Vagina (tissue), 2 donors: ENCODE measurements around the gene SUGCT. TPM values are rescaled to one million over a fixed set of nuclear protein-coding genes. Genes with fewer than 3 reads are reported as not detected.

Source experiments
- DNase-seq, 2 donors: peaks; one replicate each; pipeline ENCODE4 v3.0.0-alpha.2; 2017; ENCODE audit errors: extremely low spot score in 2 of 2
- H3K27ac ChIP-seq: fragments of 200-600 bp; sonication (generic); one replicate; pipeline ENCODE4 v1.5.1; 2019
- H3K27me3 ChIP-seq: fragments of 200-600 bp; sonication (generic); one replicate; pipeline ENCODE4 v1.5.1; 2019
- H3K36me3 ChIP-seq, 2 donors: fragments of 200-600 bp; sonication (generic); one replicate each; pipeline ENCODE4 v1.5.1; 2017 to 2019
- H3K4me1 ChIP-seq: fragments of 200-600 bp; sonication (generic); one replicate; pipeline ENCODE4 v1.5.1; 2019
- H3K4me3 ChIP-seq, 2 donors: fragments of 200-600 bp; sonication (generic); 1 replicate in 1 of 2; 2 replicates in 1 of 2; pipeline ENCODE4 v1.5.1; 2016 to 2019
- H3K9me3 ChIP-seq: fragments of 200-600 bp; sonication (generic); one replicate; pipeline ENCODE4 v1.5.1; 2019
- CTCF ChIP-seq, 3 experiments: fragments of 450-650 bp in 2 of 3; fragments of 200-600 bp in 1 of 3; sonication (generic) in 1 of 3; IDR thresholded peaks; one replicate each; pipeline ENCODE4 v1.5.1; 2017 to 2019; ENCODE audit warnings: antibody characterized with exemption in 3 of 3, mild to moderate bottlenecking in 2 of 3, moderate library complexity in 2 of 3
- POLR2A ChIP-seq, 2 donors: fragments of 450-650 bp; IDR thresholded peaks; one replicate each; pipeline ENCODE4 v1.6.1; 2017; ENCODE audit warnings: antibody characterized with exemption in 2 of 2, mild to moderate bottlenecking in 2 of 2, moderate library complexity in 2 of 2
- POLR2AphosphoS5 ChIP-seq, 2 donors: sonication (generic); formaldehyde crosslinking; IDR thresholded peaks; one replicate each; pipeline ENCODE4 v1.9.0; 2017; ENCODE audit warnings: antibody characterized with exemption in 2 of 2, mild to moderate bottlenecking in 2 of 2, low read depth in 1 of 2; ENCODE audit not compliant: insufficient read depth in 1 of 2
- intact Hi-C: fragments of 100-400 bp; cut with DNase I; formaldehyde crosslinking; loops from one replicate; pipeline ENCODE4 v1.15.1; 2023
- total RNA-seq: library from RNA; depleted of rRNA; stranded (reverse); fragments of >200 nt; gene quantifications from one replicate; pipeline ENCODE4 v1.2.3, GENCODE V29; 2016

Gene SUGCT
- total RNA-seq, 1 donor from 2014 or later, result 2.2 TPM

GRCh38 chr7:40298421-40298820 is 163.6 kb downstream of the SUGCT start:
- Histone ChIP-seq H3K9me3 (no peaks in the 10 kb centered on the region), H3K4me3 (no peak overlapping the region), H3K27me3 (no peaks in the 10 kb centered on the region), H3K27ac (no peak overlapping the region), H3K36me3 (no peaks in the 10 kb centered on the region), H3K4me1 (no peaks in the 10 kb centered on the region)
- intact Hi-C loops, result no loop called here
- TF ChIP-seq POLR2A (IDR thresholded peaks at IDR 0.05), result no peak
- TF ChIP-seq POLR2AphosphoS5 (IDR thresholded peaks at IDR 0.05; ENCODE audit: insufficient read depth in 1 of 2, low read depth in 1 of 2), result no peak
- no peak for TF ChIP-seq CTCF (IDR thresholded peaks at IDR 0.05)
- DNase-seq, result no peak

- no peaks in the 10 kb centered on the region for H3K9me3 ChIP-seq
- intact Hi-C loops, result no loop called here
- no peak overlapping the region for H3K4me3 ChIP-seq
- no peak overlapping the region for H3K27ac ChIP-seq
- DNase-seq, result no peak
- no peaks in the 10 kb centered on the region for H3K36me3 ChIP-seq
- no peaks in the 10 kb centered on the region for H3K27me3 ChIP-seq
- no peaks in the 10 kb centered on the region for H3K4me1 ChIP-seq
- no peak for TF ChIP-seq POLR2A (IDR thresholded peaks at IDR 0.05)
- no peak for TF ChIP-seq CTCF (IDR thresholded peaks at IDR 0.05)
Measured at GRCh38 chr7:40299097-40299496, 164.3 kb downstream of the SUGCT start.

- no peak overlapping the region for H3K4me3 ChIP-seq
- DNase-seq, result no peak
- intact Hi-C loops, result no loop called here
- TF ChIP-seq POLR2A (IDR thresholded peaks at IDR 0.05), result no peak
- TF ChIP-seq POLR2AphosphoS5 (IDR thresholded peaks at IDR 0.05; ENCODE audit: insufficient read depth in 1 of 2, low read depth in 1 of 2), result no peak
- no peak for TF ChIP-seq CTCF (IDR thresholded peaks at IDR 0.05)
- no peaks in the 10 kb centered on the region for H3K36me3 ChIP-seq
- H3K27ac ChIP-seq, result no peak overlapping the region
- H3K9me3 ChIP-seq, result no peaks in the 10 kb centered on the region
- H3K27me3 ChIP-seq, result no peaks in the 10 kb centered on the region
- H3K4me1 ChIP-seq, result no peaks in the 10 kb centered on the region
Measured at GRCh38 chr7:40300146-40300670, 165.4 kb downstream of the SUGCT start.

- TF ChIP-seq POLR2A (IDR thresholded peaks at IDR 0.05) (no peak), POLR2AphosphoS5 (IDR thresholded peaks at IDR 0.05; ENCODE audit: insufficient read depth in 1 of 2, low read depth in 1 of 2) (no peak), CTCF (IDR thresholded peaks at IDR 0.05) (no peak)
- intact Hi-C loops, result no loop called here
- no peak overlapping the region for H3K4me3 ChIP-seq
Measured at GRCh38 chr7:40301486-40302068, 166.8 kb downstream of the SUGCT start.

GRCh38 chr7:40303996-40304395 is 169.2 kb downstream of the SUGCT start:
- no peak overlapping the region for H3K27ac ChIP-seq
- intact Hi-C loops, result no loop called here
- no peaks in the 10 kb centered on the region for H3K27me3 ChIP-seq
- no peak overlapping the region for H3K4me3 ChIP-seq
- no peak for TF ChIP-seq POLR2A (IDR thresholded peaks at IDR 0.05)
- TF ChIP-seq CTCF (IDR thresholded peaks at IDR 0.05), result no peak
- TF ChIP-seq POLR2AphosphoS5 (IDR thresholded peaks at IDR 0.05; ENCODE audit: insufficient read depth in 1 of 2, low read depth in 1 of 2), result no peak
- DNase-seq, result no peak
- H3K9me3 ChIP-seq, result no peaks in the 10 kb centered on the region
- no peaks in the 10 kb centered on the region for H3K36me3 ChIP-seq
- no peaks in the 10 kb centered on the region for H3K4me1 ChIP-seq

More at GRCh38 chr7:40301486-40302068, 166.8 kb downstream of the SUGCT start:
- no peaks in the 10 kb centered on the region for H3K27me3 ChIP-seq
- H3K27ac ChIP-seq, result no peak overlapping the region
- no peaks in the 10 kb centered on the region for H3K36me3 ChIP-seq
- H3K9me3 ChIP-seq, result no peaks in the 10 kb centered on the region
- no peaks in the 10 kb centered on the region for H3K4me1 ChIP-seq
- DNase-seq, result no peak
